CD14-positive monocyte (primary cell): ENCODE results near the gene CTNNA3. TPM values are rescaled to one million over a fixed set of nuclear protein-coding genes. Genes with fewer than 3 reads are reported as not detected.

ENCODE experiments used
- DNase-seq, 3 donors: peaks; one replicate each; pipeline ENCODE4 v3.0.0-alpha.2; 2011 to 2022
- H2AFZ ChIP-seq: 2 replicates; pipeline ENCODE4 v1.6.0; 2012; ENCODE audit warnings: mild to moderate bottlenecking, low read depth, low read length, inconsistent platforms; ENCODE audit not compliant: insufficient read depth, poor library complexity, severe bottlenecking
- H3K27ac ChIP-seq, 2 donors: 1 replicate in 1 of 2; 2 replicates in 1 of 2; pipeline ENCODE4 v1.5.1; 2012 to 2013; ENCODE audit warnings: low read length in 2 of 2, control low read depth in 1 of 2, inconsistent platforms in 1 of 2, low read depth in 1 of 2, mild to moderate bottlenecking in 1 of 2
- H3K27me3 ChIP-seq, 2 donors: one replicate each; pipeline versions ENCODE4 v1.6.0 to v1.6.1; 2011 to 2013; ENCODE audit warnings: low read length in 2 of 2; ENCODE audit not compliant: control insufficient read depth in 2 of 2, insufficient read depth in 2 of 2
- H3K36me3 ChIP-seq, 2 donors: replicated peaks in 1 of 2; 1 replicate in 1 of 2; 2 replicates in 1 of 2; pipeline versions ENCODE4 v1.5.1 to v1.6.1; 2012 to 2013; ENCODE audit warnings: low read length in 2 of 2, control low read depth in 1 of 2, inconsistent platforms in 1 of 2, mild to moderate bottlenecking in 1 of 2; ENCODE audit not compliant: insufficient read depth in 2 of 2, control insufficient read depth in 1 of 2
- H3K4me1 ChIP-seq, 2 donors: 1 replicate in 1 of 2; 2 replicates in 1 of 2; pipeline versions ENCODE4 v1.5.1 to v1.6.1; 2012 to 2013; ENCODE audit warnings: low read length in 2 of 2, control low read depth in 1 of 2, inconsistent platforms in 1 of 2, mild to moderate bottlenecking in 1 of 2, moderate library complexity in 1 of 2; ENCODE audit not compliant: insufficient read depth in 2 of 2, control insufficient read depth in 1 of 2
- H3K4me2 ChIP-seq: replicated peaks from 2 replicates; pipeline ENCODE3; 2012; ENCODE audit warnings: low read length, moderate library complexity, mild to moderate bottlenecking; ENCODE audit not compliant: poor library complexity, severe bottlenecking; ENCODE audit errors: extremely low read depth
- H3K4me3 ChIP-seq, 3 experiments: fragments of 200-600 bp in 1 of 3; sonication (generic) in 1 of 3; replicated peaks in 1 of 3; 1 replicate in 2 of 3; 2 replicates in 1 of 3; pipeline ENCODE4 v1.5.1; 2011 to 2013; ENCODE audit warnings: low read length in 3 of 3, mild to moderate bottlenecking in 3 of 3, control low read depth in 2 of 3, low read depth in 2 of 3, inconsistent platforms in 1 of 3, moderate library complexity in 1 of 3
- H3K79me2 ChIP-seq: 2 replicates; pipeline ENCODE4 v1.6.0; 2012; ENCODE audit warnings: mild to moderate bottlenecking, control low read depth, inconsistent platforms, low read length, moderate library complexity; ENCODE audit not compliant: insufficient read depth
- H3K9ac ChIP-seq: 2 replicates; pipeline ENCODE4 v1.6.0; 2017; ENCODE audit warnings: low read length, mild to moderate bottlenecking; ENCODE audit not compliant: insufficient read depth, poor library complexity, severe bottlenecking
- H3K9me3 ChIP-seq, 2 donors: replicated peaks in 1 of 2; 1 replicate in 1 of 2; 2 replicates in 1 of 2; pipeline versions ENCODE4 v1.5.1 to v1.6.1; 2012 to 2013; ENCODE audit warnings: low read length in 2 of 2, control low read depth in 1 of 2; ENCODE audit not compliant: control insufficient read depth in 1 of 2, insufficient read depth in 1 of 2
- H4K20me1 ChIP-seq: 2 replicates; pipeline ENCODE4 v1.6.0; 2012; ENCODE audit warnings: mild to moderate bottlenecking, low read length, control low read depth, moderate library complexity; ENCODE audit not compliant: insufficient read depth
- H3K27ac Mint-ChIP-seq, 7 donors: one replicate each; pipeline ENCODE4 v1.8.0; 2020; ENCODE audit warnings: mild to moderate bottlenecking in 7 of 7, mixed read lengths in 7 of 7, moderate library complexity in 6 of 7, inconsistent platforms in 2 of 7
- H3K27me3 Mint-ChIP-seq, 3 donors: one replicate each; pipeline ENCODE4 v1.8.0; 2021 to 2022; ENCODE audit warnings: low read depth in 3 of 3, mild to moderate bottlenecking in 3 of 3, mixed read lengths in 3 of 3, moderate library complexity in 3 of 3, inconsistent platforms in 1 of 3
- H3K36me3 Mint-ChIP-seq, 2 donors: one replicate each; pipeline ENCODE4 v1.8.0; 2020; ENCODE audit warnings: mixed read lengths in 2 of 2, inconsistent platforms in 1 of 2, mild to moderate bottlenecking in 1 of 2
- H3K4me1 Mint-ChIP-seq: one replicate; pipeline ENCODE4 v1.8.0; 2020; ENCODE audit warnings: mild to moderate bottlenecking, mixed read lengths
- H3K4me3 Mint-ChIP-seq, 2 donors: one replicate each; pipeline ENCODE4 v1.8.0; 2020; ENCODE audit warnings: mild to moderate bottlenecking in 2 of 2, mixed read lengths in 2 of 2, moderate library complexity in 1 of 2
- H3K9me3 Mint-ChIP-seq, 7 donors: one replicate each; pipeline ENCODE4 v1.8.0; 2020 to 2022; ENCODE audit warnings: mixed read lengths in 7 of 7, mild to moderate bottlenecking in 6 of 7, moderate library complexity in 6 of 7, inconsistent platforms in 2 of 7
- WGBS: methylation state at CpG from one replicate; pipeline ENCODE4 v1.1.5; 2013; ENCODE audit warnings: missing lambda C conversion rate; ENCODE audit not compliant: insufficient coverage; 5-methylcytosine and 5-hydroxymethylcytosine counted together
- intact Hi-C, 2 donors: fragments of 100-400 bp; cut with micrococcal nuclease; formaldehyde crosslinking; loops; one replicate each; pipeline versions ENCODE4 v1.15.0 to v1.15.1; 2023
- polyA plus RNA-seq, 3 donors: library from polyadenylated mRNA; depleted of rRNA in 1 of 3; unstranded in 2 of 3; stranded (reverse) in 1 of 3; fragments of 300-500 nt in 2 of 3; fragments of >200 nt in 1 of 3; fragmentation: Illumina TruSeq in 2 of 3; gene quantifications; 1 replicate in 2 of 3; 2 replicates in 1 of 3; pipeline ENCODE4 v1.2.3, GENCODE V29; 2012 to 2021
- TF ChIP-seq, protein P1 (sequence below): fragments of 200-600 bp; IDR thresholded peaks from one replicate; pipeline ENCODE4 v1.8.0; 2022; ENCODE audit warnings: antibody characterized with exemption, mild to moderate bottlenecking

The CTNNA3 gene
- polyA plus RNA-seq, 3 donors: not detected

DNA sequence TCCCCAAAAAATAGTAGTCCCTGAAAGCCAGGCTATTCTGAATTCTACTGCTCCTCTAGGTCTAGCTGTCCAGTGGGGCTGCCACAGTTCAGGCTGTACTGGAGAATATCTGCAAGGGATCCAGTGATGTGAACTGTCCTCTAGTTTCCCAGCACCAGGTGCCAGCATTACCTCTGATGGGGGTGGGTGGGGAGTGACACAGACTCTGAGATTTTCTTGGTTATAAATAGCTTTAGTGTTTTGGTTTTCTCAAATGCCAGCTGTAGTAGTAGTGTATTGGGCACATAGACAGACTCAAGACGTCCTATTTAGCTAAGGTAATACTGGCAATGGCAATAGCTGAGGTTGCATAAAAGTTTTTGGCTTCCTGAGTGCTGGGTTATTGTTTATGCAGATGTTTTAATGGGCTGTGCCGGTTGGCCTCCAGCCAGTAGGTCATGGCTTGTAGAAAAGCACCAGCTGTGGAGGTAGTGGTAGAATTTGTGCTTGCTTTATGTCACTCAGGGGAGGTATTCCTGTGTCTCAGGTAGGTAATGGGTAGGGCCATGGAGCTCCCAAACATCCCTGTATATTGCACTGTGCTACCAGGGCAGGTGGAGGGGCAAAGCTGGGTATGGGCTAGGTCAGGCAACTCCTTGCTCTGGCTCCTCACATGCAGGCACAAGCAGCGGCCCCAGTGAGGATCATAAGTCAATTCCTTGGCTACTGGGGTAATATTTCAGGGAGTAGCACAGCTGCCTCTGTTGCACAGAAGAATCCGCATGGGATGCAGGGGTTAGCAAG lies 1108.9 kb downstream of the CTNNA3 start:
- H3K27me3 Mint-ChIP-seq: peaks cover 0 to 1% (median 0%) of the 10 kb centered on the region in 3 donors
- TF ChIP-seq, protein P1, sequence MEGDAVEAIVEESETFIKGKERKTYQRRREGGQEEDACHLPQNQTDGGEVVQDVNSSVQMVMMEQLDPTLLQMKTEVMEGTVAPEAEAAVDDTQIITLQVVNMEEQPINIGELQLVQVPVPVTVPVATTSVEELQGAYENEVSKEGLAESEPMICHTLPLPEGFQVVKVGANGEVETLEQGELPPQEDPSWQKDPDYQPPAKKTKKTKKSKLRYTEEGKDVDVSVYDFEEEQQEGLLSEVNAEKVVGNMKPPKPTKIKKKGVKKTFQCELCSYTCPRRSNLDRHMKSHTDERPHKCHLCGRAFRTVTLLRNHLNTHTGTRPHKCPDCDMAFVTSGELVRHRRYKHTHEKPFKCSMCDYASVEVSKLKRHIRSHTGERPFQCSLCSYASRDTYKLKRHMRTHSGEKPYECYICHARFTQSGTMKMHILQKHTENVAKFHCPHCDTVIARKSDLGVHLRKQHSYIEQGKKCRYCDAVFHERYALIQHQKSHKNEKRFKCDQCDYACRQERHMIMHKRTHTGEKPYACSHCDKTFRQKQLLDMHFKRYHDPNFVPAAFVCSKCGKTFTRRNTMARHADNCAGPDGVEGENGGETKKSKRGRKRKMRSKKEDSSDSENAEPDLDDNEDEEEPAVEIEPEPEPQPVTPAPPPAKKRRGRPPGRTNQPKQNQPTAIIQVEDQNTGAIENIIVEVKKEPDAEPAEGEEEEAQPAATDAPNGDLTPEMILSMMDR: no peak

DNA sequence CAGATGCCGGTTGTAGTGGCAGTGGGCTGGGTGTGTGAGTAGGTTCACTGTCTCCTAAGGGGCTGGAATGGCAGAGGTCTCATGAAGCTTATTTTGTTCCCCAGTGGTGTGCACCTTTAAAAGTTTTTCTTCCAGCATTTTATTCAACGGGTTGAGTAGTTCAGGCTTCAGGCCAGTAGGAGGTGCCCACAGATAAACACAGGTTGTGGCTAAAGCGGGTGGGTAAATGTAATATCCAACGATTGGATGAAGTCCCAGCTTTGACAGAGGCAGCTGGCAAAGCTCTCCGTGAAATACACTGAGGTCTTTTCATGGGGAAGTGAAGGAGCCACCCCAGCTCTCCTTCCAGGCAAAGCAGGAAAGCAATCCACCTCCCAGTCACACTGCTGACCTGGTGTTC lies 1109.9 kb downstream of the CTNNA3 start:
- Histone ChIP-seq H3K9ac (no peak overlapping the region), H3K36me3 (no peaks in the 10 kb centered on the region), H3K79me2 (no peaks in the 10 kb centered on the region), H3K27ac (no peak overlapping the region), H3K4me1 (no peaks in the 10 kb centered on the region), H2AFZ (no peak overlapping the region), H3K4me2 (no peak overlapping the region), H3K4me3 (no peak overlapping the region), H3K27me3 (no peaks in the 10 kb centered on the region), H4K20me1 (no peaks in the 10 kb centered on the region), H3K9me3 (peaks cover 3 to 6% of the 10 kb centered on the region in 2 donors)
- Mint-ChIP-seq H3K4me1 (no peaks in the 10 kb centered on the region), H3K36me3 (no peaks in the 10 kb centered on the region), H3K4me3 (no peak overlapping the region), H3K27me3 (peaks cover 0 to 1% (median 0%) of the 10 kb centered on the region in 3 donors), H3K27ac (no peak overlapping the region), H3K9me3 (peaks cover 2 to 8% (median 3%) of the 10 kb centered on the region in 7 donors)
- DNase-seq: no peak
- intact Hi-C loops: no loop called here
- TF ChIP-seq, protein P1: no peak
- WGBS: 44% methylated on average over 3 of the region's 5 CpGs

More for the DNA sequence above, 1108.9 kb downstream of the CTNNA3 start:
- Histone ChIP-seq H3K79me2 (no peaks in the 10 kb centered on the region), H4K20me1 (no peaks in the 10 kb centered on the region), H3K4me1 (no peaks in the 10 kb centered on the region), H2AFZ (no peak overlapping the region), H3K27ac (no peak overlapping the region), H3K9ac (no peak overlapping the region), H3K36me3 (no peaks in the 10 kb centered on the region), H3K4me3 (no peak overlapping the region), H3K27me3 (no peaks in the 10 kb centered on the region), H3K4me2 (no peak overlapping the region), H3K9me3 (peaks cover 3 to 6% of the 10 kb centered on the region in 2 donors)
- no peak for DNase-seq
- Mint-ChIP-seq H3K4me1 (no peaks in the 10 kb centered on the region), H3K27ac (no peak overlapping the region), H3K9me3 (peaks cover 0 to 8% (median 4%) of the 10 kb centered on the region in 7 donors), H3K36me3 (no peaks in the 10 kb centered on the region), H3K4me3 (no peak overlapping the region)
- intact Hi-C loops: no loop called here
- WGBS: 81% methylated on average over 4 of the region's 4 CpGs
